Sigmoid colon (tissue), 4 donors: ENCODE measurements around the gene PCP4.

Experiments
- CTCF ChIP-seq, 4 experiments: fragments of 450-650 bp in 3 of 4; fragments of 200-600 bp in 1 of 4; IDR thresholded peaks; one replicate each; pipeline ENCODE4 v1.5.1; 2016 to 2019; ENCODE audit warnings: antibody characterized with exemption in 4 of 4, mild to moderate bottlenecking in 3 of 4, moderate library complexity in 2 of 4
- EP300 ChIP-seq, 4 donors: sonication (generic); formaldehyde crosslinking; IDR thresholded peaks; one replicate each; pipeline ENCODE4 v1.6.1; 2017; ENCODE audit warnings: antibody characterized with exemption in 4 of 4
- POLR2A ChIP-seq, 2 donors: fragments of 450-650 bp; IDR thresholded peaks; one replicate each; pipeline ENCODE4 v1.6.1; 2016; ENCODE audit warnings: antibody characterized with exemption in 2 of 2, mild to moderate bottlenecking in 2 of 2, moderate library complexity in 2 of 2

DNA sequence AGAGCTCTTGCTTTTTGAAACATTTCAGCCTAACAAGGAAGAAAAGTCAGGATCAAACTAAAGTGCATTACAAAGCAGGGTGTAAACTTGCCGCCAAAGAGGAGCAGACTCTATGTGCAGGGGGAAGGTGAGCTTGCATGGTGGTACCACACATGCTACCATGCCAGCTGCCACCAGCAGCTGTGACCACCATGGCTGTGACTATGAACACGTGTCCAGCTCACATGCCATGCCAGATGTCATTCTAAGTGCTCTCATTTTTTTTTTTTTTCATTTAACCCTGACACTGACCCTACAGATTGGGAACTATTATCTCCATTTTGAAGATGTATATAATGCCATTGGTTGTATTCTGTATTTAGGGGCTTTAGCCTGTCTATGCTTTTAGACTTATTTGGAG lies 79.0 kb downstream of the PCP4 start:
- TF ChIP-seq POLR2A (IDR thresholded peaks at IDR 0.05): no peak
- no peak for TF ChIP-seq EP300 (IDR thresholded peaks at IDR 0.05)
- TF ChIP-seq CTCF (IDR thresholded peaks at IDR 0.05): no peak
